ENCODE measurements around the gene PTPRJ.

DNA sequence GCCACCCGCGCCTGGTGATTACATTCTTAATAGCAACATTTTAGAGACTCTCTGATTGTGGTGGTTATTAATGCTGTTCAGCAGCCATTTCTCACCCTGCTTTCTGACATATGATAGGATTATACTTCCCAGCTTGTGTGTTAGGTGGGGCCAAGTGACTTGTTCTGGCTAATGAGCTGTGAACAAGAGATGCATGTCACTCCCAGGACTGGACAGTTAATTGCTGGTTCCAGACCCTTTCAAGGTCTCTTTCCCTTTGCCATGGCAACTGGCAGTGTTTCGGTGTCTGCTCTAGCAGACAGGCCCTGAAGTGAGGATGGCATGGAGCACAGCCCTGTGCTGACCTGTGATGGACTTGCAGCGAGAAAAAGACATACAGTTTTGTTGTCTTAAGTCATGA, 8.9 kb upstream of the PTPRJ start:
- TF ChIP-seq, protein P1, sequence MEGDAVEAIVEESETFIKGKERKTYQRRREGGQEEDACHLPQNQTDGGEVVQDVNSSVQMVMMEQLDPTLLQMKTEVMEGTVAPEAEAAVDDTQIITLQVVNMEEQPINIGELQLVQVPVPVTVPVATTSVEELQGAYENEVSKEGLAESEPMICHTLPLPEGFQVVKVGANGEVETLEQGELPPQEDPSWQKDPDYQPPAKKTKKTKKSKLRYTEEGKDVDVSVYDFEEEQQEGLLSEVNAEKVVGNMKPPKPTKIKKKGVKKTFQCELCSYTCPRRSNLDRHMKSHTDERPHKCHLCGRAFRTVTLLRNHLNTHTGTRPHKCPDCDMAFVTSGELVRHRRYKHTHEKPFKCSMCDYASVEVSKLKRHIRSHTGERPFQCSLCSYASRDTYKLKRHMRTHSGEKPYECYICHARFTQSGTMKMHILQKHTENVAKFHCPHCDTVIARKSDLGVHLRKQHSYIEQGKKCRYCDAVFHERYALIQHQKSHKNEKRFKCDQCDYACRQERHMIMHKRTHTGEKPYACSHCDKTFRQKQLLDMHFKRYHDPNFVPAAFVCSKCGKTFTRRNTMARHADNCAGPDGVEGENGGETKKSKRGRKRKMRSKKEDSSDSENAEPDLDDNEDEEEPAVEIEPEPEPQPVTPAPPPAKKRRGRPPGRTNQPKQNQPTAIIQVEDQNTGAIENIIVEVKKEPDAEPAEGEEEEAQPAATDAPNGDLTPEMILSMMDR (IDR thresholded peaks at IDR 0.05) = no peak
- no peak for TF ChIP-seq POLR2A (IDR thresholded peaks at IDR 0.05)

Measured in vagina (tissue), 2 donors.